ENCODE data around the gene TNFAIP2. TPM values are rescaled to one million over a fixed set of nuclear protein-coding genes. Genes with fewer than 3 reads are reported as not detected.
"Not testable (repeated sequence)": the region's sequence is repeated elsewhere in the genome, so short reads cannot be mapped to it uniquely, and the experiment has no call there.

TNFAIP2 gene
- total and polyA plus RNA-seq, 9 of the 15 experiments (the other 6 are each of a cell fraction or from before 2014, with no cell fraction given), result 22.6 to 68.6 (median 44.6) TPM

GRCh38 chr14:103115086-103115679, 8.1 kb upstream of the TNFAIP2 start (continued):
- TF ChIP-seq MGA (IDR thresholded peaks at IDR 0.05) (peak; percentile 24; the same call in 1 of the 2 replicates), ZBTB5 (IDR thresholded peaks at IDR 0.05) (peak; percentile 65; the same call in 1 of the 2 replicates), ZNF592 (IDR thresholded peaks at IDR 0.05) (0 out of 2 replicates have a peak, but pooled peaks have one; percentile 26), L3MBTL2 (IDR thresholded peaks at IDR 0.05) (peak; percentile 26; the same call in 1 of the 2 replicates), ADNP (tag; IDR thresholded peaks at IDR 0.05) (peak; percentile 41; the same call in 1 of the 2 replicates), NR2C2 (tag; IDR thresholded peaks at IDR 0.05) (peak; percentile 42; the same call in 1 of the 2 replicates)
- TF ChIP-seq NR2C2 (CRISPR knock-in tag; IDR thresholded peaks at IDR 0.05), result not testable (repeated sequence)

Data from K562 (cell line).